ENCODE results near the gene PIK3C2A.
"Not testable (repeated sequence)": the region's sequence is repeated elsewhere in the genome, so short reads cannot be mapped to it uniquely, and the experiment has no call there.

PIK3C2A gene

DNA sequence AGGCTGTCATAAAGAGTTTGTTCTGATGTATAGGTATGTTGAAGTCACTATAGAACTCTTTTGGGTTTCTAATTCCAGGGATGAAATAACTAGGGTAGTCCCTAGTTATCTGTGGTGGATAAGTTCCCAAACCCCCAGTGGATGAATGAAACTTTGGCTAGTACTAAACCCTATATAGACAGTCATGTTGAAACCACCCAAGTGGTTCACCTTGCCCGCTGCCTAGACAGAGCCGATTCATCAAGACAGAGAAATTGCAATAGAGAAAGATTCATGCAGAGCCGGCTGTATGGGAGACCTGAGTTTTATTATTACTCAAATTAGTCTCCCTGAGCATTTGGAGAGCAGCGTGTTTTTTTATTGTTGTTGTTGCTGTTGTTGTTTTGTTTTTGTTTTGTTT, 44.9 kb upstream of the PIK3C2A start:
- whole genome bisulfite sequencing (ENCODE audit: extremely low coverage, insufficient coverage, insufficient read length): no CpG with 5 or more reads among the region's 4 CpGs

GRCh38 chr11:17250561-17251350, 43.0 kb upstream of the PIK3C2A start:
- Histone ChIP-seq H2BK5ac (ENCODE audit: low read depth, low read length, poor library complexity) (no peak overlapping the region), H4K8ac (ENCODE audit: low read depth, low read length) (no peak overlapping the region), H4K91ac (ENCODE audit: low read depth, low read length) (no peak overlapping the region), H3K4me2 (ENCODE audit: low read length) (no peak overlapping the region), H3K9me3 (ENCODE audit: insufficient read depth, low read depth, low read length) (no peaks in the 10 kb centered on the region), H3K4me1 (ENCODE audit: control insufficient read depth in 1 of 2, insufficient read depth in 2 of 2, low read length in 2 of 2) (no peaks in the 10 kb centered on the region), H3K4ac (ENCODE audit: low read depth, low read length) (no peak overlapping the region), H2AFZ (ENCODE audit: insufficient read depth, low read length, poor library complexity) (no peak overlapping the region), H3K23ac (ENCODE audit: low read length) (no peak overlapping the region), H3K18ac (ENCODE audit: low read length) (no peak overlapping the region), H4K12ac (ENCODE audit: low read depth, low read length) (no peak overlapping the region), H2BK12ac (ENCODE audit: low read length) (no peak overlapping the region), H3K27ac (ENCODE audit: low read depth, low read length) (no peak overlapping the region), H3K14ac (ENCODE audit: low read length) (no peak overlapping the region), H3K9ac (ENCODE audit: low read length) (no peak overlapping the region), H3K79me1 (ENCODE audit: low read length) (no peaks in the 10 kb centered on the region), H2AK5ac (ENCODE audit: low read length) (no peak overlapping the region), H2BK120ac (ENCODE audit: insufficient read depth, low read length, poor library complexity) (no peak overlapping the region), H3K36me3 (ENCODE audit: control insufficient read depth in 1 of 2, insufficient read depth in 2 of 2, low read length in 2 of 2) (no peaks in the 10 kb centered on the region), H3K27me3 (ENCODE audit: insufficient read depth, low read length) (no peaks in the 10 kb centered on the region), H3K4me3 (ENCODE audit: low read depth, low read length) (no peak overlapping the region), H3K79me2 (ENCODE audit: control insufficient read depth, insufficient read depth, low read length, poor library complexity) (no peaks in the 10 kb centered on the region)
- peak in 1 of 2 donors; percentile 19 for DNase-seq

More for the DNA sequence above, 44.9 kb upstream of the PIK3C2A start:
- H3K4me2 ChIP-seq (ENCODE audit: low read length): no peak overlapping the region
- H3K27ac ChIP-seq (ENCODE audit: low read depth, low read length): no peak overlapping the region
- no peaks in the 10 kb centered on the region for H3K4me1 ChIP-seq (ENCODE audit: control insufficient read depth in 1 of 2, insufficient read depth in 2 of 2, low read length in 2 of 2)
- H4K91ac ChIP-seq (ENCODE audit: low read depth, low read length): no peak overlapping the region
- no peaks in the 10 kb centered on the region for H3K79me1 ChIP-seq (ENCODE audit: low read length)
- no peak overlapping the region for H4K12ac ChIP-seq (ENCODE audit: low read depth, low read length)
- H3K36me3 ChIP-seq (ENCODE audit: control insufficient read depth in 1 of 2, insufficient read depth in 2 of 2, low read length in 2 of 2): no peaks in the 10 kb centered on the region
- H4K8ac ChIP-seq (ENCODE audit: low read depth, low read length): no peak overlapping the region
- H2BK120ac ChIP-seq (ENCODE audit: insufficient read depth, low read length, poor library complexity): no peak overlapping the region
- no peak overlapping the region for H2BK12ac ChIP-seq (ENCODE audit: low read length)
- no peaks in the 10 kb centered on the region for H3K27me3 ChIP-seq (ENCODE audit: insufficient read depth, low read length)
- no peak for DNase-seq
- H3K79me2 ChIP-seq (ENCODE audit: control insufficient read depth, insufficient read depth, low read length, poor library complexity): no peaks in the 10 kb centered on the region
- H2BK5ac ChIP-seq (ENCODE audit: low read depth, low read length, poor library complexity): no peak overlapping the region
- no peak overlapping the region for H2AK5ac ChIP-seq (ENCODE audit: low read length)
- no peak overlapping the region for H3K9ac ChIP-seq (ENCODE audit: low read length)
- no peak overlapping the region for H3K23ac ChIP-seq (ENCODE audit: low read length)
- H3K4ac ChIP-seq (ENCODE audit: low read depth, low read length): no peak overlapping the region
- H3K9me3 ChIP-seq (ENCODE audit: insufficient read depth, low read depth, low read length): no peaks in the 10 kb centered on the region
- no peak overlapping the region for H3K4me3 ChIP-seq (ENCODE audit: low read depth, low read length)
- H3K18ac ChIP-seq (ENCODE audit: low read length): no peak overlapping the region
- H3K14ac ChIP-seq (ENCODE audit: low read length): no peak overlapping the region
- H2AFZ ChIP-seq (ENCODE audit: insufficient read depth, low read length, poor library complexity): no peak overlapping the region

DNA sequence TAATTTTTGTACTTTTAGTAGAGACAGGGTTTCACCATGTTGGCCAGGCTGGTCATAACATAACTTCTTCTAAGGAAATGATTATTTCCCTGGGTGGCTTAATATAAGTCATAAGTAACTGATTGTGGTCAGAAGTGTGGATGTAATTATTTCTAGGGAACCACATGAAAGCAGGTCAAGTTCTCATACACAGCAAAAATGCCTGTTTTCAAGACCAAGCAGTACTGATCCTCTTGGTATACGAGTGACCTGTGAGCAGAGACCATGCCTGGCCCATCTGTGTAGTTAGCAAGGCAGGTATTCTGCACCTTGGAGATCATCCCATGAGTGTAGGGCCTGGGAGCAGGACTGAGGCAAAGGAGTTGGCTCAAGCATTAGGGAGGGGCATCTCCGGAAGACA, 36.3 kb upstream of the PIK3C2A start:
- Histone ChIP-seq H4K8ac (ENCODE audit: low read depth, low read length) (no peak overlapping the region), H3K14ac (ENCODE audit: low read length) (no peak overlapping the region), H4K12ac (ENCODE audit: low read depth, low read length) (no peak overlapping the region), H3K4me1 (ENCODE audit: control insufficient read depth in 1 of 2, insufficient read depth in 2 of 2, low read length in 2 of 2) (no peaks in the 10 kb centered on the region), H3K4me3 (ENCODE audit: low read depth, low read length) (no peak overlapping the region), H2BK12ac (ENCODE audit: low read length) (no peak overlapping the region), H3K4ac (ENCODE audit: low read depth, low read length) (no peak overlapping the region), H2AK5ac (ENCODE audit: low read length) (no peak overlapping the region), H2BK5ac (ENCODE audit: low read depth, low read length, poor library complexity) (no peak overlapping the region), H3K36me3 (ENCODE audit: control insufficient read depth in 1 of 2, insufficient read depth in 2 of 2, low read length in 2 of 2) (no peaks in the 10 kb centered on the region), H3K79me2 (ENCODE audit: control insufficient read depth, insufficient read depth, low read length, poor library complexity) (no peaks in the 10 kb centered on the region), H3K23ac (ENCODE audit: low read length) (peak overlapping the region; percentile 64), H3K27ac (ENCODE audit: low read depth, low read length) (no peak overlapping the region), H4K91ac (ENCODE audit: low read depth, low read length) (no peak overlapping the region), H3K4me2 (ENCODE audit: low read length) (no peak overlapping the region), H3K9ac (ENCODE audit: low read length) (no peak overlapping the region), H3K18ac (ENCODE audit: low read length) (no peak overlapping the region), H2AFZ (ENCODE audit: insufficient read depth, low read length, poor library complexity) (no peak overlapping the region), H3K79me1 (ENCODE audit: low read length) (peaks cover 3% of the 10 kb centered on the region), H2BK120ac (ENCODE audit: insufficient read depth, low read length, poor library complexity) (no peak overlapping the region), H3K27me3 (ENCODE audit: insufficient read depth, low read length) (no peaks in the 10 kb centered on the region), H3K9me3 (ENCODE audit: insufficient read depth, low read depth, low read length) (no peaks in the 10 kb centered on the region)
- DNase-seq: no peak
- no CpG with 5 or more reads among the region's 2 CpGs for WGBS (ENCODE audit: extremely low coverage, insufficient coverage, insufficient read length)

DNA sequence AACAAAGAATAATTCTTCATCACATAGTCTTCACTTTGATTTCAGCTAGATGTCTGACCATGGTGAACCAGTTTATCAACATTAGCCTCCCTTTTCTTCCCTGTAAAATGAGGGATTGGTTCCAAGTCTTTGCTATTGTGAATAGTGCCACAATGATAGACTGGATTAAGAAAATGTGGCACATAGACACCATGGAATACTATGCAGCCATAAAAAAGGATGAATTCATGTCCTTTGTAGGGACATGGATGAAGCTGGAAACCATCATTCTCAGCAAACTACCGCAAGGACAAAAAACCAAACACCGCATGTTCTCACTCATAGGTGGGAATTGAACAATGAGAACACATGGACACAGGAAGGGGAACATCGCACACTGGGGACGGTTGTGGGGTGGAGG, 35.2 kb upstream of the PIK3C2A start:
- not testable (repeated sequence) for H3K18ac ChIP-seq (ENCODE audit: low read length); H4K8ac ChIP-seq (ENCODE audit: low read depth, low read length); H4K12ac ChIP-seq (ENCODE audit: low read depth, low read length); H3K4me3 ChIP-seq (ENCODE audit: low read depth, low read length); H3K27ac ChIP-seq (ENCODE audit: low read depth, low read length); H3K4ac ChIP-seq (ENCODE audit: low read depth, low read length); H4K91ac ChIP-seq (ENCODE audit: low read depth, low read length); H2BK120ac ChIP-seq (ENCODE audit: insufficient read depth, low read length, poor library complexity); H3K9me3 ChIP-seq (ENCODE audit: insufficient read depth, low read depth, low read length); H3K9ac ChIP-seq (ENCODE audit: low read length); H2AFZ ChIP-seq (ENCODE audit: insufficient read depth, low read length, poor library complexity); H3K23ac ChIP-seq (ENCODE audit: low read length); DNase-seq; H3K79me2 ChIP-seq (ENCODE audit: control insufficient read depth, insufficient read depth, low read length, poor library complexity); H3K4me1 ChIP-seq (ENCODE audit: control insufficient read depth in 1 of 2, insufficient read depth in 2 of 2, low read length in 2 of 2); H3K36me3 ChIP-seq (ENCODE audit: control insufficient read depth in 1 of 2, insufficient read depth in 2 of 2, low read length in 2 of 2); H3K4me2 ChIP-seq (ENCODE audit: low read length); H2BK12ac ChIP-seq (ENCODE audit: low read length); H3K27me3 ChIP-seq (ENCODE audit: insufficient read depth, low read length); H2AK5ac ChIP-seq (ENCODE audit: low read length); H2BK5ac ChIP-seq (ENCODE audit: low read depth, low read length, poor library complexity); H3K14ac ChIP-seq (ENCODE audit: low read length); H3K79me1 ChIP-seq (ENCODE audit: low read length)
- no CpG with 5 or more reads among the region's 4 CpGs for WGBS (ENCODE audit: extremely low coverage, insufficient coverage, insufficient read length)
